ENCODE results near the gene SSBP3.

GRCh38 chr1:54252371-54252936, 153.7 kb downstream of the SSBP3 start:
- TF ChIP-seq CTCF (IDR thresholded peaks at IDR 0.05) (no peak), POLR2A (IDR thresholded peaks at IDR 0.05) (no peak), POLR2AphosphoS5 (IDR thresholded peaks at IDR 0.05) (no peak), EP300 (IDR thresholded peaks at IDR 0.05) (no peak)

Measured in suprapubic skin (tissue), 4 donors.